HCT116 (cell line): ENCODE results near the gene DAZAP2. TPM values are rescaled to one million over a fixed set of nuclear protein-coding genes. Genes with fewer than 3 reads are reported as not detected.

ENCODE experiments used
- ATAC-seq: fragments of 200-7000 bp; cut with Tn5 transposase; 2 replicates; pipeline ENCODE4 v1.9.1; 2020; ENCODE audit warnings: mild to moderate bottlenecking, moderate library complexity
- BruUV-seq: library from RNA; stranded (reverse); fragments of 400-500 nt; replicated peaks from 2 replicates; lab custom pipeline; 2021; lab: Mats Ljungman, UMichigan
- CTCF ChIA-PET: fragments of 300-600 bp; sonication (Branson Sonifier 250); formaldehyde crosslinking; loops from one replicate; lab custom pipeline; 2021; ENCODE audit warnings: antibody characterized with exemption; lab: Charles Lee
- POLR2A ChIA-PET: fragments of 300-600, 350-600 bp; sonication (Branson Sonifier 250); formaldehyde crosslinking; loops from one replicate; lab custom pipeline; 2021; ENCODE audit warnings: antibody characterized with exemption; lab: Charles Lee
- RAD21 ChIA-PET, 2 experiments: fragments of 300-600 bp; sonication (Branson Sonifier 250); formaldehyde crosslinking; loops; one replicate each; lab custom pipeline; 2023; ENCODE audit warnings: low total read pairs in 2 of 2; ENCODE audit not compliant: uncharacterized antibody in 2 of 2, unreplicated experiment in 2 of 2, low non-redundant PET in 1 of 2; lab: Charles Lee
- DNase-seq: peaks from one replicate; pipeline ENCODE4 v3.0.0-alpha.2; 2010; ENCODE audit warnings: low read depth, low spot score
- H2AFZ ChIP-seq: fragments of 200-600 bp; shearing (Covaris generic), sonication (generic); 2 replicates; pipeline ENCODE4 v1.6.1; 2017; ENCODE audit warnings: low read depth, mixed run types, mixed read lengths, antibody characterized with exemption, low read length; ENCODE audit not compliant: poor library complexity, severe bottlenecking
- H3K27ac ChIP-seq: 2 replicates; pipeline ENCODE4 v1.5.1; 2012; ENCODE audit warnings: low read depth, low read length
- H3K27me3 ChIP-seq: fragments of 200-600 bp; sonication (generic); 2 replicates; pipeline ENCODE4 v1.6.1; 2016; ENCODE audit warnings: mixed run types, low read length, mixed read lengths; ENCODE audit not compliant: insufficient read depth
- H3K36me3 ChIP-seq, 2 experiments: fragments of 200-500 bp in 1 of 2; fragments of 200-600 bp in 1 of 2; sonication (Bioruptor generic) in 1 of 2; sonication (generic) in 1 of 2; 2 replicates each; pipeline versions ENCODE4 v1.5.1 to v1.6.1; 2014 to 2016; ENCODE audit warnings: low read length in 2 of 2, inconsistent platforms in 1 of 2, mixed read lengths in 1 of 2, mixed run types in 1 of 2; ENCODE audit not compliant: insufficient read depth in 2 of 2, control insufficient read depth in 1 of 2
- H3K4me1 ChIP-seq, 2 experiments: fragments of 200-600 bp in 1 of 2; sonication (generic) in 1 of 2; 2 replicates each; pipeline versions ENCODE4 v1.5.1 to v1.6.1; 2012 to 2017; ENCODE audit warnings: low read length in 2 of 2, inconsistent platforms in 1 of 2, mild to moderate bottlenecking in 1 of 2, mixed read lengths in 1 of 2, mixed run types in 1 of 2, moderate library complexity in 1 of 2; ENCODE audit not compliant: insufficient read depth in 2 of 2, control insufficient read depth in 1 of 2
- H3K4me2 ChIP-seq: fragments of 200-600 bp; sonication (generic); 2 replicates; pipeline ENCODE4 v1.6.1; 2017; ENCODE audit warnings: mixed run types, low read length, mixed read lengths
- H3K4me3 ChIP-seq, 2 experiments: fragments of 200-600 bp in 1 of 2; sonication (generic) in 1 of 2; replicated peaks in 1 of 2; 2 replicates each; pipeline ENCODE4 v1.5.1; 2011 to 2016; ENCODE audit warnings: low read length in 2 of 2, control low read depth in 1 of 2, low read depth in 1 of 2, mild to moderate bottlenecking in 1 of 2, mixed read lengths in 1 of 2, mixed run types in 1 of 2
- H3K79me2 ChIP-seq: fragments of 200-600 bp; sonication (generic); 2 replicates; pipeline ENCODE4 v1.6.1; 2017; ENCODE audit warnings: mild to moderate bottlenecking, mixed run types, low read length, moderate library complexity, mixed read lengths; ENCODE audit not compliant: insufficient read depth
- H3K9ac ChIP-seq: fragments of 200-600 bp; sonication (generic); 2 replicates; pipeline ENCODE4 v1.6.1; 2016; ENCODE audit warnings: low read length, mixed read lengths
- H3K9me2 ChIP-seq: fragments of 200-600 bp; sonication (generic), shearing (Covaris generic); 2 replicates; pipeline ENCODE4 v1.6.1; 2017; ENCODE audit warnings: mixed run types, mild to moderate bottlenecking, moderate library complexity; ENCODE audit not compliant: insufficient read depth
- H3K9me3 ChIP-seq, 2 experiments: fragments of 200-500 bp in 1 of 2; fragments of 200-600 bp in 1 of 2; sonication (Bioruptor generic) in 1 of 2; sonication (generic) in 1 of 2; 2 replicates each; pipeline ENCODE4 v1.6.1; 2014 to 2017; ENCODE audit warnings: low read length in 2 of 2, mixed read lengths in 2 of 2, inconsistent platforms in 1 of 2, low read depth in 1 of 2, mild to moderate bottlenecking in 1 of 2, mixed run types in 1 of 2, moderate library complexity in 1 of 2; ENCODE audit not compliant: control insufficient read depth in 1 of 2, insufficient read depth in 1 of 2
- H4K20me1 ChIP-seq: fragments of 200-600 bp; sonication (generic), shearing (Covaris generic); 2 replicates; pipeline ENCODE4 v1.6.1; 2017; ENCODE audit warnings: mixed run types, mild to moderate bottlenecking, moderate library complexity; ENCODE audit not compliant: insufficient read depth
- EGR1 ChIP-seq: IDR thresholded peaks from 2 replicates; pipeline ENCODE4 v1.6.1; 2012; ENCODE audit warnings: low read depth
- EZH2phosphoT487 ChIP-seq: fragments of 200-600 bp; IDR thresholded peaks from 2 replicates; pipeline ENCODE4 v1.6.1; 2018; ENCODE audit warnings: antibody characterized with exemption, borderline replicate concordance
- FOSL1 ChIP-seq: IDR thresholded peaks from 2 replicates; pipeline ENCODE4 v1.6.1; 2012; ENCODE audit warnings: low read depth
- JUND ChIP-seq: IDR thresholded peaks from 2 replicates; pipeline ENCODE4 v1.6.1; 2012
- POLR2A ChIP-seq: IDR thresholded peaks from 2 replicates; pipeline ENCODE4 v1.7.0; 2011; ENCODE audit warnings: borderline replicate concordance; ENCODE audit not compliant: insufficient read depth, insufficient read length; ENCODE audit errors: extremely low read depth
- POLR2AphosphoS5 ChIP-seq: IDR thresholded peaks from 2 replicates; pipeline ENCODE4 v1.6.1; 2011; ENCODE audit warnings: mild to moderate bottlenecking, low read depth, low read length, moderate library complexity
- RAD21 ChIP-seq: IDR thresholded peaks from 2 replicates; pipeline ENCODE4 v1.6.1; 2012; ENCODE audit warnings: low read depth, mild to moderate bottlenecking
- SIN3A ChIP-seq: IDR thresholded peaks from 2 replicates; pipeline ENCODE4 v1.6.1; 2012; ENCODE audit warnings: low read depth
- SP1 ChIP-seq: IDR thresholded peaks from 2 replicates; pipeline ENCODE4 v1.6.1; 2012; ENCODE audit warnings: low read depth
- TCF7L2 ChIP-seq: IDR thresholded peaks from 2 replicates; pipeline ENCODE4 v1.7.0; 2011; ENCODE audit warnings: borderline replicate concordance, inconsistent platforms; ENCODE audit not compliant: insufficient read depth, insufficient read length; ENCODE audit errors: extremely low read depth
- YY1 ChIP-seq: IDR thresholded peaks from 2 replicates; pipeline ENCODE4 v1.6.1; 2011; ENCODE audit warnings: low read length, low read depth, moderate library complexity, mild to moderate bottlenecking; ENCODE audit not compliant: insufficient replicate concordance; ENCODE audit errors: extremely low read depth
- ZFX ChIP-seq: fragments of 450-650 bp; IDR thresholded peaks from 2 replicates; pipeline ENCODE4 v1.6.1; 2017
- ZNF274 ChIP-seq: fragments of 200-500 bp; sonication (Bioruptor generic); IDR thresholded peaks from 2 replicates; pipeline ENCODE4 v1.6.1; 2014; ENCODE audit warnings: mild to moderate bottlenecking, low read depth, low read length, inconsistent platforms
- intact Hi-C: fragments of 100-400 bp; cut with micrococcal nuclease; formaldehyde crosslinking; loops from 2 replicates; pipeline ENCODE4 v1.10.0; 2022
- total RNA-seq: library from RNA; stranded (reverse); gene quantifications from one replicate; pipeline ENCODE4 v1.2.1, GENCODE V29; 2021; ENCODE audit not compliant: unreplicated experiment
- TF ChIP-seq, protein P1 (sequence below): IDR thresholded peaks from 2 replicates; pipeline ENCODE4 v1.6.1; 2012
- TF ChIP-seq, protein P2 (sequence below), 3 experiments: fragments of 200-600 bp in 1 of 3; sonication (generic) in 1 of 3; IDR thresholded peaks in 2 of 3; conservative IDR thresholded peaks in 1 of 3; 2 replicates each; pipeline ENCODE4 v1.5.1; 2012 to 2017; ENCODE audit warnings: low read depth in 2 of 3, low read length in 2 of 3, antibody characterized with exemption in 1 of 3, borderline replicate concordance in 1 of 3, control low read depth in 1 of 3, mild to moderate bottlenecking in 1 of 3, mixed read lengths in 1 of 3, mixed run types in 1 of 3, moderate library complexity in 1 of 3; ENCODE audit not compliant: insufficient read depth in 1 of 3

The DAZAP2 gene
- total RNA-seq, 1 experiment from 2014 or later = 157 TPM

GRCh38 chr12:51200806-51201205 lies 37.8 kb upstream of the DAZAP2 start:
- no peaks in the 10 kb centered on the region for H3K27me3 ChIP-seq
- peaks cover 12 to 20% of the 10 kb centered on the region in 2 experiments for H3K4me1 ChIP-seq
- H3K4me2 ChIP-seq = peak overlapping the region; percentile 42; the same call in 1 of the 2 replicates
- DNase-seq (no peak), ATAC-seq (peak; percentile 56)
- no peak overlapping the region for H2AFZ ChIP-seq
- no peaks in the 10 kb centered on the region for H3K79me2 ChIP-seq
- H3K36me3 ChIP-seq = no peaks in the 10 kb centered on the region
- no TSS peak for BruUV-seq
- no peak overlapping the region for H3K27ac ChIP-seq
- intact Hi-C loops = no loop called here
- H3K9ac ChIP-seq = no peak overlapping the region
- H3K9me2 ChIP-seq = no peaks in the 10 kb centered on the region
- ChIA-PET CTCF (no interaction called here), POLR2A (no interaction called here), RAD21 (no interaction called here)
- no peak overlapping the region for H3K4me3 ChIP-seq
- no peaks in the 10 kb centered on the region for H4K20me1 ChIP-seq
- TF ChIP-seq ZFX (no peak), JUND (no peak), EZH2phosphoT487 (no peak), RAD21 (no peak), POLR2AphosphoS5 (no peak), YY1 (no peak), ZNF274 (no peak), TCF7L2 (no peak), POLR2A (no peak), EGR1 (no peak), SP1 (no peak), SIN3A (no peak), FOSL1 (no peak)
- TF ChIP-seq, protein P1, sequence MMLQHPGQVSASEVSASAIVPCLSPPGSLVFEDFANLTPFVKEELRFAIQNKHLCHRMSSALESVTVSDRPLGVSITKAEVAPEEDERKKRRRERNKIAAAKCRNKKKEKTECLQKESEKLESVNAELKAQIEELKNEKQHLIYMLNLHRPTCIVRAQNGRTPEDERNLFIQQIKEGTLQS = no peak
- TF ChIP-seq, protein P2, sequence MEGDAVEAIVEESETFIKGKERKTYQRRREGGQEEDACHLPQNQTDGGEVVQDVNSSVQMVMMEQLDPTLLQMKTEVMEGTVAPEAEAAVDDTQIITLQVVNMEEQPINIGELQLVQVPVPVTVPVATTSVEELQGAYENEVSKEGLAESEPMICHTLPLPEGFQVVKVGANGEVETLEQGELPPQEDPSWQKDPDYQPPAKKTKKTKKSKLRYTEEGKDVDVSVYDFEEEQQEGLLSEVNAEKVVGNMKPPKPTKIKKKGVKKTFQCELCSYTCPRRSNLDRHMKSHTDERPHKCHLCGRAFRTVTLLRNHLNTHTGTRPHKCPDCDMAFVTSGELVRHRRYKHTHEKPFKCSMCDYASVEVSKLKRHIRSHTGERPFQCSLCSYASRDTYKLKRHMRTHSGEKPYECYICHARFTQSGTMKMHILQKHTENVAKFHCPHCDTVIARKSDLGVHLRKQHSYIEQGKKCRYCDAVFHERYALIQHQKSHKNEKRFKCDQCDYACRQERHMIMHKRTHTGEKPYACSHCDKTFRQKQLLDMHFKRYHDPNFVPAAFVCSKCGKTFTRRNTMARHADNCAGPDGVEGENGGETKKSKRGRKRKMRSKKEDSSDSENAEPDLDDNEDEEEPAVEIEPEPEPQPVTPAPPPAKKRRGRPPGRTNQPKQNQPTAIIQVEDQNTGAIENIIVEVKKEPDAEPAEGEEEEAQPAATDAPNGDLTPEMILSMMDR (IDR thresholded peaks at IDR 0.05 in 2 of 3, conservative IDR thresholded peaks at IDR 0.05 in 1 of 3; ENCODE audit: borderline replicate concordance in 1 of 3, insufficient read depth in 1 of 3, low read depth in 2 of 3, low read length in 2 of 3) = no peak
- H3K9me3 ChIP-seq = no peaks in the 10 kb centered on the region
